WTC11 (cell line): ENCODE measurements around the gene DPEP2.

ENCODE experiments used
- ETV6 ChIP-seq: sonication (generic); formaldehyde crosslinking; IDR thresholded peaks from 2 replicates; pipeline ENCODE4 v1.8.1; 2022; ENCODE audit warnings: mild to moderate bottlenecking, missing genetic modification reagents
- TF ChIP-seq, protein P1 (sequence below): fragments of 200-600 bp; IDR thresholded peaks from 2 replicates; pipeline ENCODE4 v1.8.0; 2022; ENCODE audit warnings: antibody characterized with exemption
- TF ChIP-seq, protein P2 (sequence below): sonication (generic); formaldehyde crosslinking; IDR thresholded peaks from 2 replicates; pipeline ENCODE4 v1.8.0; 2022; ENCODE audit warnings: missing genetic modification reagents

DNA sequence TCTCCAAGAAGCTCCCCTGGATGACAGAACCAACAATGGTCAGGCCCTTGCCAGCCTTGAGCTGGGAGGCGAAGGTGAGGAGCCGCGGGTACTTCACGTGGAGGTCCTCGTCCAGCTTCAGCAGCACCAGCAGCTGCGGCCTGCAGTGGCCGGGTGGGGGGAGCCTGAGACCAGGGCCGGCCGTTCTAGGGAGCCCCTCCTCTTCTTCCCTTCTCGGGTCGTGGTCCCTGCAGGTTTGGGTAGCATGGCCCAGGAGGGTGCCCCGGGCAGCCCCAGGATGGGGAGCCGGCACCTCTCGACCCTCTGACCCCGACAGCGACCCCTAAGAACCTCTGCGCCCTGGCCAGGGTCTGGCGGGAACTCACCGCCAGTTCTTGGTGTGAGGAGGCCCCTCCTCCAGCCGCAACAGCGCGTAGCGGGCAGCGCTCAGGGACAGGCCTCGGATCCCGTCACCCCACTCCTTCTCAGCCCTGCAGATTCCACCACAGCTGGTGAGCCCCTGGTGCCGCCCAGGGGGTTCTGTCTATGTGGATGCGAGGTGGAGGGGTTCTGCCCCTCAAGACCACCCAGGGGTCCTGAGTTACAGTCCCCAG, 52.2 kb downstream of the DPEP2 start:
- TF ChIP-seq, protein P1, sequence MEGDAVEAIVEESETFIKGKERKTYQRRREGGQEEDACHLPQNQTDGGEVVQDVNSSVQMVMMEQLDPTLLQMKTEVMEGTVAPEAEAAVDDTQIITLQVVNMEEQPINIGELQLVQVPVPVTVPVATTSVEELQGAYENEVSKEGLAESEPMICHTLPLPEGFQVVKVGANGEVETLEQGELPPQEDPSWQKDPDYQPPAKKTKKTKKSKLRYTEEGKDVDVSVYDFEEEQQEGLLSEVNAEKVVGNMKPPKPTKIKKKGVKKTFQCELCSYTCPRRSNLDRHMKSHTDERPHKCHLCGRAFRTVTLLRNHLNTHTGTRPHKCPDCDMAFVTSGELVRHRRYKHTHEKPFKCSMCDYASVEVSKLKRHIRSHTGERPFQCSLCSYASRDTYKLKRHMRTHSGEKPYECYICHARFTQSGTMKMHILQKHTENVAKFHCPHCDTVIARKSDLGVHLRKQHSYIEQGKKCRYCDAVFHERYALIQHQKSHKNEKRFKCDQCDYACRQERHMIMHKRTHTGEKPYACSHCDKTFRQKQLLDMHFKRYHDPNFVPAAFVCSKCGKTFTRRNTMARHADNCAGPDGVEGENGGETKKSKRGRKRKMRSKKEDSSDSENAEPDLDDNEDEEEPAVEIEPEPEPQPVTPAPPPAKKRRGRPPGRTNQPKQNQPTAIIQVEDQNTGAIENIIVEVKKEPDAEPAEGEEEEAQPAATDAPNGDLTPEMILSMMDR, result no peak
- no peak for TF ChIP-seq ETV6 (CRISPR knock-in tag)
- TF ChIP-seq, protein P2, sequence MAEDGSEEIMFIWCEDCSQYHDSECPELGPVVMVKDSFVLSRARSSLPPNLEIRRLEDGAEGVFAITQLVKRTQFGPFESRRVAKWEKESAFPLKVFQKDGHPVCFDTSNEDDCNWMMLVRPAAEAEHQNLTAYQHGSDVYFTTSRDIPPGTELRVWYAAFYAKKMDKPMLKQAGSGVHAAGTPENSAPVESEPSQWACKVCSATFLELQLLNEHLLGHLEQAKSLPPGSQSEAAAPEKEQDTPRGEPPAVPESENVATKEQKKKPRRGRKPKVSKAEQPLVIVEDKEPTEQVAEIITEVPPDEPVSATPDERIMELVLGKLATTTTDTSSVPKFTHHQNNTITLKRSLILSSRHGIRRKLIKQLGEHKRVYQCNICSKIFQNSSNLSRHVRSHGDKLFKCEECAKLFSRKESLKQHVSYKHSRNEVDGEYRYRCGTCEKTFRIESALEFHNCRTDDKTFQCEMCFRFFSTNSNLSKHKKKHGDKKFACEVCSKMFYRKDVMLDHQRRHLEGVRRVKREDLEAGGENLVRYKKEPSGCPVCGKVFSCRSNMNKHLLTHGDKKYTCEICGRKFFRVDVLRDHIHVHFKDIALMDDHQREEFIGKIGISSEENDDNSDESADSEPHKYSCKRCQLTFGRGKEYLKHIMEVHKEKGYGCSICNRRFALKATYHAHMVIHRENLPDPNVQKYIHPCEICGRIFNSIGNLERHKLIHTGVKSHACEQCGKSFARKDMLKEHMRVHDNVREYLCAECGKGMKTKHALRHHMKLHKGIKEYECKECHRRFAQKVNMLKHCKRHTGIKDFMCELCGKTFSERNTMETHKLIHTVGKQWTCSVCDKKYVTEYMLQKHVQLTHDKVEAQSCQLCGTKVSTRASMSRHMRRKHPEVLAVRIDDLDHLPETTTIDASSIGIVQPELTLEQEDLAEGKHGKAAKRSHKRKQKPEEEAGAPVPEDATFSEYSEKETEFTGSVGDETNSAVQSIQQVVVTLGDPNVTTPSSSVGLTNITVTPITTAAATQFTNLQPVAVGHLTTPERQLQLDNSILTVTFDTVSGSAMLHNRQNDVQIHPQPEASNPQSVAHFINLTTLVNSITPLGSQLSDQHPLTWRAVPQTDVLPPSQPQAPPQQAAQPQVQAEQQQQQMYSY (CRISPR knock-in tag), result no peak
